ENCODE measurements around the gene PARD3. TPM values are rescaled to one million over a fixed set of nuclear protein-coding genes. Genes with fewer than 3 reads are reported as not detected.

The PARD3 gene
- total and polyA plus RNA-seq, 2 donors (not counting 3 experiments of a cell fraction or from before 2014, with no cell fraction given), result 7.3 to 24.1 TPM

DNA sequence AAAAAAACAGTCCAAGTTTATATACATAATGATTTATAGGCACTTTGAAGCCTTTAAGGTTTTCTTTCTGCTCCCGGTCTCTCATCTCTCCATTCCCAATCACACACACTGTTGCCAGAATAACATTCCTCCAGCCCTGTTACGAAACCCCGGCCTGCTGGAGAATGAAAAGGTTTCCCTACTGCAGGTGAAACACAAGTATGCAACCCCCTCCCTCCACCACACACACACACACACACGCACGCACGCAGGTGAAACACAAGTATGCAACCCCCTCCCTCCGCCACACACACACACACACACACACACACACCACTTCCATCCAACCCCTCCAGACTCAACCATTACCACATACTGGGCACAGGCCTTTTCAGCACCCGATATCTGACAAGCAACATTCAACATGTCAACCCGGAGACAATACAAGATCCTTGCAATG lies 87.5 kb downstream of the PARD3 start:
- Histone ChIP-seq H3K4me2 (ENCODE audit: insufficient read depth, low read length) (no peak overlapping the region), H3K27ac (ENCODE audit: insufficient read depth, low read depth, low read length) (no peak overlapping the region), H3K4me3 (replicated peaks in 1 of 3; ENCODE audit: insufficient read depth in 1 of 3, low read depth in 1 of 3, low read length in 3 of 3) (no peak overlapping the region), H3K27me3 (ENCODE audit: control insufficient read depth in 2 of 2, insufficient read depth in 2 of 2, low read length in 2 of 2) (no peaks in the 10 kb centered on the region), H3K36me3 (ENCODE audit: control insufficient read depth in 2 of 2, extremely low read depth in 1 of 2, insufficient read depth in 2 of 2, low read length in 2 of 2) (no peaks in the 10 kb centered on the region), H2AFZ (ENCODE audit: low read depth, low read length) (no peak overlapping the region), H3K4me1 (ENCODE audit: control insufficient read depth, extremely low read depth, insufficient read depth, low read length) (peaks cover 18% of the 10 kb centered on the region), H3K79me2 (ENCODE audit: control insufficient read depth, insufficient read depth, low read length) (peaks cover 5% of the 10 kb centered on the region), H4K20me1 (replicated peaks; ENCODE audit: control insufficient read depth, extremely low read depth, insufficient read depth, low read length) (no peaks in the 10 kb centered on the region), H3K9me1 (replicated peaks; ENCODE audit: control insufficient read depth, extremely low read depth, insufficient read depth, low read length) (no peaks in the 10 kb centered on the region), H3K9me3 (replicated peaks; ENCODE audit: control insufficient read depth, insufficient read depth, low read length) (no peaks in the 10 kb centered on the region), H3K9ac (replicated peaks; ENCODE audit: extremely low read depth, insufficient read depth, low read length) (no peak overlapping the region)
- dilution Hi-C loops (cut with MboI; ENCODE audit: extremely low pct_ligation_motif_present, low sequenced_read_pairs), result no loop called here
- FAIRE-seq (no peak), DNase-seq (ENCODE audit: low read depth, low spot score) (no peak)
- intact Hi-C loops (cut with micrococcal nuclease), result no loop called here
- CTCF ChIA-PET, result interaction anchor here (0.6 kb wide), 2 partner anchors 9 to 106 kb away, joined by 3 to 5 read pairs; no protein-coding TSS in a partner anchor
- POLR2A ChIA-PET, result no interaction called here
- BruUV-seq (replicated peaks), result no TSS peak
- no peak for TF ChIP-seq EZH2 (IDR thresholded peaks at IDR 0.05; ENCODE audit: borderline replicate concordance, low read depth, low read length, severe bottlenecking)
- TF ChIP-seq FOS (IDR thresholded peaks at IDR 0.05; ENCODE audit: borderline replicate concordance, insufficient read depth, low read length), result no peak
- TF ChIP-seq, protein P1, sequence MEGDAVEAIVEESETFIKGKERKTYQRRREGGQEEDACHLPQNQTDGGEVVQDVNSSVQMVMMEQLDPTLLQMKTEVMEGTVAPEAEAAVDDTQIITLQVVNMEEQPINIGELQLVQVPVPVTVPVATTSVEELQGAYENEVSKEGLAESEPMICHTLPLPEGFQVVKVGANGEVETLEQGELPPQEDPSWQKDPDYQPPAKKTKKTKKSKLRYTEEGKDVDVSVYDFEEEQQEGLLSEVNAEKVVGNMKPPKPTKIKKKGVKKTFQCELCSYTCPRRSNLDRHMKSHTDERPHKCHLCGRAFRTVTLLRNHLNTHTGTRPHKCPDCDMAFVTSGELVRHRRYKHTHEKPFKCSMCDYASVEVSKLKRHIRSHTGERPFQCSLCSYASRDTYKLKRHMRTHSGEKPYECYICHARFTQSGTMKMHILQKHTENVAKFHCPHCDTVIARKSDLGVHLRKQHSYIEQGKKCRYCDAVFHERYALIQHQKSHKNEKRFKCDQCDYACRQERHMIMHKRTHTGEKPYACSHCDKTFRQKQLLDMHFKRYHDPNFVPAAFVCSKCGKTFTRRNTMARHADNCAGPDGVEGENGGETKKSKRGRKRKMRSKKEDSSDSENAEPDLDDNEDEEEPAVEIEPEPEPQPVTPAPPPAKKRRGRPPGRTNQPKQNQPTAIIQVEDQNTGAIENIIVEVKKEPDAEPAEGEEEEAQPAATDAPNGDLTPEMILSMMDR (IDR thresholded peaks at IDR 0.05; ENCODE audit: extremely low read depth in 1 of 2, insufficient read depth in 1 of 2, low read depth in 1 of 2, low read length in 2 of 2), result no peak
- TF ChIP-seq, protein P2, sequence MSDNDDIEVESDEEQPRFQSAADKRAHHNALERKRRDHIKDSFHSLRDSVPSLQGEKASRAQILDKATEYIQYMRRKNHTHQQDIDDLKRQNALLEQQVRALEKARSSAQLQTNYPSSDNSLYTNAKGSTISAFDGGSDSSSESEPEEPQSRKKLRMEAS (IDR thresholded peaks at IDR 0.05; ENCODE audit: insufficient read depth, insufficient read length), result no peak
- TF ChIP-seq GATA2 (IDR thresholded peaks at IDR 0.05; ENCODE audit: insufficient read depth, insufficient read length, low read depth, low read length), result no peak
- no peak for TF ChIP-seq JUN (IDR thresholded peaks at IDR 0.05; ENCODE audit: borderline replicate concordance, insufficient read depth, insufficient read length, low read depth)
- TF ChIP-seq MYC (IDR thresholded peaks at IDR 0.05; ENCODE audit: low read depth, low read length), result no peak
- TF ChIP-seq POLR2A (IDR thresholded peaks at IDR 0.05; ENCODE audit: low read depth, low read length), result no peak
- TF ChIP-seq POLR2AphosphoS5 (IDR thresholded peaks at IDR 0.05; ENCODE audit: insufficient read depth, low read depth, low read length), result no peak
